Measurements from ENCODE around the gene SPIN1.
"Not testable (repeated sequence)": the region's sequence is repeated elsewhere in the genome, so short reads cannot be mapped to it uniquely, and the experiment has no call there.

Gene SPIN1

GRCh38 chr9:88364706-88365105 is 23.5 kb upstream of the SPIN1 start:
- no peak overlapping the region for H3K9ac ChIP-seq (ENCODE audit: low read length)
- no peak overlapping the region for H3K4me3 ChIP-seq (ENCODE audit: low read depth, low read length)
- no peak overlapping the region for H3K27ac ChIP-seq (ENCODE audit: low read depth, low read length)
- H3K36me3 ChIP-seq (ENCODE audit: control insufficient read depth, insufficient read depth, low read length), result no peaks in the 10 kb centered on the region
- peaks cover 13% of the 10 kb centered on the region for H3K9me3 ChIP-seq (ENCODE audit: control insufficient read depth, insufficient read depth, low read depth, low read length)
- peaks cover 10% of the 10 kb centered on the region for H3K4me1 ChIP-seq (ENCODE audit: control insufficient read depth, insufficient read depth, low read length)
- no peaks in the 10 kb centered on the region for H3K27me3 ChIP-seq (ENCODE audit: control insufficient read depth, insufficient read depth, low read length)

- Histone ChIP-seq H3K9ac (ENCODE audit: low read length) (no peak overlapping the region), H3K27ac (ENCODE audit: low read depth, low read length) (no peak overlapping the region), H3K9me3 (ENCODE audit: control insufficient read depth, insufficient read depth, low read depth, low read length) (peaks cover 13% of the 10 kb centered on the region), H3K4me1 (ENCODE audit: control insufficient read depth, insufficient read depth, low read length) (peaks cover 9% of the 10 kb centered on the region), H3K4me3 (ENCODE audit: low read depth, low read length) (no peak overlapping the region), H3K36me3 (ENCODE audit: control insufficient read depth, insufficient read depth, low read length) (no peaks in the 10 kb centered on the region), H3K27me3 (ENCODE audit: control insufficient read depth, insufficient read depth, low read length) (no peaks in the 10 kb centered on the region)
Measured at GRCh38 chr9:88370346-88370745, 17.9 kb upstream of the SPIN1 start.

GRCh38 chr9:88372103-88372654 is 16.1 kb upstream of the SPIN1 start:
- H3K27me3 ChIP-seq (ENCODE audit: control insufficient read depth, insufficient read depth, low read length), result no peaks in the 10 kb centered on the region
- peaks cover 9% of the 10 kb centered on the region for H3K4me1 ChIP-seq (ENCODE audit: control insufficient read depth, insufficient read depth, low read length)
- no peak overlapping the region for H3K9ac ChIP-seq (ENCODE audit: low read length)
- peaks cover 16% of the 10 kb centered on the region for H3K9me3 ChIP-seq (ENCODE audit: control insufficient read depth, insufficient read depth, low read depth, low read length)
- H3K4me3 ChIP-seq (ENCODE audit: low read depth, low read length), result no peak overlapping the region
- H3K36me3 ChIP-seq (ENCODE audit: control insufficient read depth, insufficient read depth, low read length), result no peaks in the 10 kb centered on the region
- H3K27ac ChIP-seq (ENCODE audit: low read depth, low read length), result no peak overlapping the region

GRCh38 chr9:88373045-88373444 is 15.2 kb upstream of the SPIN1 start:
- no peak overlapping the region for H3K9ac ChIP-seq (ENCODE audit: low read length)
- peaks cover 18% of the 10 kb centered on the region for H3K4me1 ChIP-seq (ENCODE audit: control insufficient read depth, insufficient read depth, low read length)
- H3K27ac ChIP-seq (ENCODE audit: low read depth, low read length), result no peak overlapping the region
- H3K9me3 ChIP-seq (ENCODE audit: control insufficient read depth, insufficient read depth, low read depth, low read length), result peaks cover 13% of the 10 kb centered on the region
- no peak overlapping the region for H3K4me3 ChIP-seq (ENCODE audit: low read depth, low read length)
- H3K27me3 ChIP-seq (ENCODE audit: control insufficient read depth, insufficient read depth, low read length), result no peaks in the 10 kb centered on the region
- H3K36me3 ChIP-seq (ENCODE audit: control insufficient read depth, insufficient read depth, low read length), result no peaks in the 10 kb centered on the region

- Histone ChIP-seq H3K27me3 (ENCODE audit: control insufficient read depth, insufficient read depth, low read length) (no peaks in the 10 kb centered on the region), H3K4me3 (ENCODE audit: low read depth, low read length) (no peak overlapping the region), H3K36me3 (ENCODE audit: control insufficient read depth, insufficient read depth, low read length) (no peaks in the 10 kb centered on the region), H3K4me1 (ENCODE audit: control insufficient read depth, insufficient read depth, low read length) (peaks cover 27% of the 10 kb centered on the region), H3K27ac (ENCODE audit: low read depth, low read length) (peak overlapping the region; percentile 77; the same call in 1 of the 2 replicates), H3K9me3 (ENCODE audit: control insufficient read depth, insufficient read depth, low read depth, low read length) (peaks cover 5% of the 10 kb centered on the region; the same call in 1 of the 2 replicates), H3K9ac (ENCODE audit: low read length) (no peak overlapping the region)
Measured at GRCh38 chr9:88378317-88378716, 9.9 kb upstream of the SPIN1 start.

GRCh38 chr9:88379352-88379751 is 8.9 kb upstream of the SPIN1 start:
- Histone ChIP-seq H3K27ac (ENCODE audit: low read depth, low read length) (peak overlapping the region; percentile 77), H3K36me3 (ENCODE audit: control insufficient read depth, insufficient read depth, low read length) (no peaks in the 10 kb centered on the region), H3K9ac (ENCODE audit: low read length) (peak overlapping the region; percentile 50), H3K9me3 (ENCODE audit: control insufficient read depth, insufficient read depth, low read depth, low read length) (peaks cover 5% of the 10 kb centered on the region; the same call in 1 of the 2 replicates), H3K4me3 (ENCODE audit: low read depth, low read length) (no peak overlapping the region; the same call in 1 of the 2 replicates), H3K4me1 (ENCODE audit: control insufficient read depth, insufficient read depth, low read length) (peaks cover 27% of the 10 kb centered on the region), H3K27me3 (ENCODE audit: control insufficient read depth, insufficient read depth, low read length) (no peaks in the 10 kb centered on the region)

GRCh38 chr9:88380118-88380517 is 8.1 kb upstream of the SPIN1 start:
- peak overlapping the region; percentile 72 for H3K27ac ChIP-seq (ENCODE audit: low read depth, low read length)
- no peak overlapping the region for H3K9ac ChIP-seq (ENCODE audit: low read length)

GRCh38 chr9:88381322-88381721 is 6.9 kb upstream of the SPIN1 start:
- not testable (repeated sequence) for H3K36me3 ChIP-seq (ENCODE audit: control insufficient read depth, insufficient read depth, low read length); H3K9me3 ChIP-seq (ENCODE audit: control insufficient read depth, insufficient read depth, low read depth, low read length); H3K27me3 ChIP-seq (ENCODE audit: control insufficient read depth, insufficient read depth, low read length); H3K9ac ChIP-seq (ENCODE audit: low read length); H3K4me3 ChIP-seq (ENCODE audit: low read depth, low read length); H3K27ac ChIP-seq (ENCODE audit: low read depth, low read length)
- H3K4me1 ChIP-seq (ENCODE audit: control insufficient read depth, insufficient read depth, low read length), result peaks cover 27% of the 10 kb centered on the region

More at GRCh38 chr9:88380118-88380517, 8.1 kb upstream of the SPIN1 start:
- H3K4me1 ChIP-seq (ENCODE audit: control insufficient read depth, insufficient read depth, low read length), result peaks cover 27% of the 10 kb centered on the region
- H3K4me3 ChIP-seq (ENCODE audit: low read depth, low read length), result no peak overlapping the region
- H3K9me3 ChIP-seq (ENCODE audit: control insufficient read depth, insufficient read depth, low read depth, low read length), result peaks cover 5% of the 10 kb centered on the region; the same call in 1 of the 2 replicates
- H3K27me3 ChIP-seq (ENCODE audit: control insufficient read depth, insufficient read depth, low read length), result no peaks in the 10 kb centered on the region
- no peaks in the 10 kb centered on the region for H3K36me3 ChIP-seq (ENCODE audit: control insufficient read depth, insufficient read depth, low read length)

GRCh38 chr9:88383176-88383575 is 5.1 kb upstream of the SPIN1 start:
- no peak overlapping the region for H3K4me3 ChIP-seq (ENCODE audit: low read depth, low read length)
- no peak overlapping the region for H3K27ac ChIP-seq (ENCODE audit: low read depth, low read length)
- H3K9ac ChIP-seq (ENCODE audit: low read length), result no peak overlapping the region
- H3K4me1 ChIP-seq (ENCODE audit: control insufficient read depth, insufficient read depth, low read length), result peaks cover 28% of the 10 kb centered on the region
- no peaks in the 10 kb centered on the region for H3K27me3 ChIP-seq (ENCODE audit: control insufficient read depth, insufficient read depth, low read length)
- H3K36me3 ChIP-seq (ENCODE audit: control insufficient read depth, insufficient read depth, low read length), result 0 out of 2 replicates have a peak, but pooled peaks cover 3% of the 10 kb centered on the region
- no peaks in the 10 kb centered on the region for H3K9me3 ChIP-seq (ENCODE audit: control insufficient read depth, insufficient read depth, low read depth, low read length)

GRCh38 chr9:88386137-88386536 is 2.1 kb upstream of the SPIN1 start:
- 0 out of 2 replicates have a peak overlapping the region, but pooled peaks have one; percentile 83 for H3K4me3 ChIP-seq (ENCODE audit: low read depth, low read length)
- peaks cover 23% of the 10 kb centered on the region for H3K4me1 ChIP-seq (ENCODE audit: control insufficient read depth, insufficient read depth, low read length)
- not testable (repeated sequence) for H3K27me3 ChIP-seq (ENCODE audit: control insufficient read depth, insufficient read depth, low read length); H3K9me3 ChIP-seq (ENCODE audit: control insufficient read depth, insufficient read depth, low read depth, low read length); H3K36me3 ChIP-seq (ENCODE audit: control insufficient read depth, insufficient read depth, low read length); H3K27ac ChIP-seq (ENCODE audit: low read depth, low read length); H3K9ac ChIP-seq (ENCODE audit: low read length)

- Histone ChIP-seq H3K4me3 (ENCODE audit: low read depth, low read length) (peak overlapping the region; percentile 83), H3K27me3 (ENCODE audit: control insufficient read depth, insufficient read depth, low read length) (no peaks in the 10 kb centered on the region), H3K27ac (ENCODE audit: low read depth, low read length) (peak overlapping the region; percentile 50; the same call in 1 of the 2 replicates), H3K9ac (ENCODE audit: low read length) (peak overlapping the region; percentile 81), H3K4me1 (ENCODE audit: control insufficient read depth, insufficient read depth, low read length) (peaks cover 30% of the 10 kb centered on the region), H3K9me3 (ENCODE audit: control insufficient read depth, insufficient read depth, low read depth, low read length) (no peaks in the 10 kb centered on the region), H3K36me3 (ENCODE audit: control insufficient read depth, insufficient read depth, low read length) (peaks cover 18% of the 10 kb centered on the region; the same call in 1 of the 2 replicates)
Measured at GRCh38 chr9:88387036-88387551, 1.1 kb upstream of the SPIN1 start.

Data from HUES6 (cell line).